K562 (cell line): ENCODE data around the gene SLC11A1. TPM values are rescaled to one million over a fixed set of nuclear protein-coding genes. Genes with fewer than 3 reads are reported as not detected.

ENCODE experiments used
- ATAC-seq: fragments of 200-7000 bp; cut with Tn5 transposase; 3 replicates; pipeline ENCODE4 v1.9.1; 2020; ENCODE audit warnings: moderate library complexity
- BruUV-seq: library from RNA; stranded (reverse); fragments of 400-500 nt; replicated peaks from 2 replicates; lab custom pipeline; 2021; lab: Mats Ljungman, UMichigan
- CTCF ChIA-PET: fragments of 300-600 bp; formaldehyde crosslinking; extraction: SDS; loops from one replicate; lab custom pipeline; 2021; ENCODE audit warnings: low intra/inter-chr PET ratio; lab: Yijun Ruan, JAX
- POLR2A ChIA-PET: fragments of 300-600, 350-650 bp; sonication (Branson Sonifier 250); formaldehyde crosslinking; extraction: SDS; loops from one replicate; lab custom pipeline; 2021; ENCODE audit warnings: antibody characterized with exemption, inconsistent platforms; lab: Yijun Ruan, JAX
- DNase-seq, 4 experiments: peaks; one replicate each; pipeline versions ENCODE4 v3.0.0 to v3.0.0-alpha.2; 2011 to 2018; ENCODE audit warnings: low spot score in 3 of 4, mixed read lengths in 3 of 4; ENCODE audit errors: extremely low read depth in 1 of 4
- FAIRE-seq: peaks from 2 replicates; lab custom pipeline; 2011; peaks lifted over from hg19 to GRCh38; lab: Jason Lieb, UNC
- H2AFZ ChIP-seq: 2 replicates; pipeline ENCODE4 v1.6.0; 2011; ENCODE audit warnings: low read depth, low read length, control low read depth, inconsistent platforms
- H3K27ac ChIP-seq: fragments of 200-600 bp; 3 replicates; pipeline ENCODE4 v1.8.0; 2011; ENCODE audit warnings: low read depth, mild to moderate bottlenecking, control low read depth, inconsistent platforms, low read length, moderate library complexity, mixed read lengths; ENCODE audit errors: extremely low read depth
- H3K27me3 ChIP-seq, 2 experiments: fragments of 300-600 bp in 1 of 2; 2 replicates in 1 of 2; 3 replicates in 1 of 2; pipeline versions ENCODE4 v1.6.0 to v1.8.0; 2011; ENCODE audit warnings: inconsistent platforms in 2 of 2, low read length in 2 of 2, mild to moderate bottlenecking in 1 of 2, mixed read lengths in 1 of 2, moderate library complexity in 1 of 2; ENCODE audit not compliant: control insufficient read depth in 2 of 2, insufficient read depth in 2 of 2
- H3K36me3 ChIP-seq: fragments of 300-600 bp; 3 replicates; pipeline ENCODE4 v1.8.0; 2011; ENCODE audit warnings: mild to moderate bottlenecking, low read length, inconsistent platforms; ENCODE audit not compliant: control insufficient read depth, insufficient read depth
- H3K4me1 ChIP-seq, 2 experiments: fragments of 200-600 bp in 1 of 2; replicated peaks in 1 of 2; 2 replicates in 1 of 2; 3 replicates in 1 of 2; pipeline versions ENCODE4 v1.5.1 to v1.8.0; 2011; ENCODE audit warnings: inconsistent platforms in 2 of 2, low read length in 2 of 2, mild to moderate bottlenecking in 1 of 2, mixed read lengths in 1 of 2, moderate library complexity in 1 of 2; ENCODE audit not compliant: control insufficient read depth in 2 of 2, insufficient read depth in 2 of 2
- H3K4me2 ChIP-seq: 2 replicates; pipeline ENCODE4 v1.6.1; 2011; ENCODE audit warnings: low read length, control low read depth, inconsistent platforms, mixed read lengths; ENCODE audit not compliant: insufficient read depth
- H3K4me3 ChIP-seq: fragments of 200-600 bp; sonication (generic), shearing (Covaris generic); 2 replicates; pipeline ENCODE4 v1.5.1; 2016; ENCODE audit warnings: control low read depth, inconsistent platforms
- H3K79me2 ChIP-seq: fragments of 200-600 bp; 3 replicates; pipeline ENCODE4 v1.8.0; 2011; ENCODE audit warnings: low read length, inconsistent platforms; ENCODE audit not compliant: control insufficient read depth, insufficient read depth
- H3K9ac ChIP-seq, 2 experiments: 2 replicates each; pipeline versions ENCODE4 v1.6.0 to v1.6.1; 2011; ENCODE audit warnings: low read depth in 2 of 2, low read length in 2 of 2, control low read depth in 1 of 2, inconsistent platforms in 1 of 2, mild to moderate bottlenecking in 1 of 2, mixed read lengths in 1 of 2; ENCODE audit not compliant: insufficient read depth in 1 of 2
- H3K9me1 ChIP-seq: one replicate; pipeline ENCODE4 v1.6.0; 2011; ENCODE audit warnings: inconsistent platforms, mild to moderate bottlenecking, low read length, moderate library complexity; ENCODE audit not compliant: control insufficient read depth, insufficient read depth
- H3K9me3 ChIP-seq: replicated peaks from 2 replicates; pipeline ENCODE4 v1.5.1; 2011; ENCODE audit warnings: low read depth, low read length, inconsistent platforms; ENCODE audit not compliant: control insufficient read depth, insufficient read depth
- H4K20me1 ChIP-seq: replicated peaks from 2 replicates; pipeline ENCODE4 v1.6.1; 2011; ENCODE audit warnings: low read length, inconsistent platforms, mixed read lengths; ENCODE audit not compliant: control insufficient read depth, insufficient read depth
- POLR2H ChIP-seq: IDR thresholded peaks from 2 replicates; pipeline ENCODE4 v1.6.1; 2016; ENCODE audit warnings: missing genetic modification characterization, low read depth, mild to moderate bottlenecking, control low read depth, missing compliant biosample characterization, moderate library complexity
- SMAD1 ChIP-seq: fragments of 150-350 bp; IDR thresholded peaks from 2 replicates; pipeline ENCODE4 v1.6.1; 2014; ENCODE audit warnings: low read length, low read depth; ENCODE audit not compliant: partially characterized antibody
- ZNF644 ChIP-seq: fragments of 200-800 bp; sonication (Bioruptor generic); IDR thresholded peaks from 2 replicates; pipeline ENCODE4 v1.6.1; 2016; ENCODE audit warnings: low read depth, missing genetic modification characterization, missing compliant biosample characterization
- ZNF707 ChIP-seq: fragments of 250-450 bp; sonication (Bioruptor Pico); conservative IDR thresholded peaks from 2 replicates; pipeline ENCODE4 v1.8.0; 2022; ENCODE audit warnings: inconsistent platforms, mild to moderate bottlenecking, moderate library complexity
- ZNF780A ChIP-seq: fragments of 250-450 bp; sonication (Bioruptor Pico); IDR thresholded peaks from 2 replicates; pipeline ENCODE4 v1.5.0; 2021; ENCODE audit warnings: mild to moderate bottlenecking
- WGBS: fragments of 100-300 bp; shearing (Covaris generic); methylation state at CpG from one replicate; pipeline ENCODE4 v1.1.6; 2016; ENCODE audit warnings: low coverage, mixed read lengths; ENCODE audit not compliant: insufficient coverage; ENCODE audit errors: missing lambda C conversion rate; 5-methylcytosine and 5-hydroxymethylcytosine counted together
- in situ Hi-C: fragments of 300-500 bp; cut with MboI; formaldehyde crosslinking; loops from 4 replicates; pipeline ENCODE4 v1.15.0; 2018; ENCODE audit warnings: inconsistent platforms, mixed read lengths
- intact Hi-C: fragments of 100-400 bp; cut with micrococcal nuclease; formaldehyde crosslinking; loops from 2 replicates; pipeline ENCODE4 v1.14.2; 2022
- polyA plus RNA-seq, 8 experiments: library from polyadenylated mRNA; depleted of rRNA in 4 of 8; stranded (reverse) in 5 of 8; unstranded in 3 of 8; fragments of >200 nt; fragmentation: Nextera tagmentation in 2 of 8; fragmentation: Illumina TruSeq in 1 of 8; extraction: Ambion mirVana in 2 of 8; extraction: Trizol in 1 of 8; gene quantifications; 2 replicates each; pipeline versions ENCODE4 v1.2.1 to v1.2.3, GENCODE V29; 2011 to 2014; ENCODE audit warnings: inconsistent platforms in 1 of 8, missing spikeins in 1 of 8
- total RNA-seq, 7 experiments: library from RNA; depleted of rRNA in 6 of 7; stranded (reverse); fragments of >200 nt in 6 of 7; fragmentation: Illumina TruSeq in 2 of 7; extraction: Trizol in 2 of 7; gene quantifications; 2 replicates each; pipeline versions ENCODE4 v1.2.1 to v1.2.3, GENCODE V29; 2011 to 2021; ENCODE audit warnings: low replicate concordance in 1 of 7
- TF ChIP-seq, protein P1 (sequence below), 2 experiments: fragments of 450-650 bp; IDR thresholded peaks; 2 replicates each; pipeline ENCODE4 v1.6.1; 2016; ENCODE audit warnings: mild to moderate bottlenecking in 2 of 2, borderline replicate concordance in 1 of 2, low read depth in 1 of 2, moderate library complexity in 1 of 2

SLC11A1 gene
- total and polyA plus RNA-seq, 9 of the 15 experiments (the other 6 are each of a cell fraction or from before 2014, with no cell fraction given): 0.35 to 1.6 (median 0.65) TPM

GRCh38 chr2:218382785-218383184 is 712 bp downstream of the SLC11A1 start:
- BruUV-seq: no TSS peak
- Histone ChIP-seq H3K4me3 (no peak overlapping the region), H3K4me1 (peaks cover 9 to 10% of the 10 kb centered on the region in 2 experiments; a peak in 4 of 5 replicates), H2AFZ (no peak overlapping the region), H3K79me2 (no peaks in the 10 kb centered on the region), H3K9ac (peak overlapping the region in 1 of 2 experiments; percentile 26; a peak in 1 of 4 replicates), H3K27me3 (no peaks in the 10 kb centered on the region), H3K4me2 (no peak overlapping the region), H4K20me1 (no peaks in the 10 kb centered on the region), H3K9me3 (no peaks in the 10 kb centered on the region), H3K9me1 (no peaks in the 10 kb centered on the region), H3K36me3 (no peaks in the 10 kb centered on the region), H3K27ac (no peak overlapping the region)
- CTCF ChIA-PET: no interaction called here
- TF ChIP-seq SMAD1 (no peak), ZNF644 (tag) (no peak), ZNF707 (CRISPR knock-in tag) (no peak), POLR2H (tag) (no peak), ZNF780A (no peak)
- TF ChIP-seq, protein P1, sequence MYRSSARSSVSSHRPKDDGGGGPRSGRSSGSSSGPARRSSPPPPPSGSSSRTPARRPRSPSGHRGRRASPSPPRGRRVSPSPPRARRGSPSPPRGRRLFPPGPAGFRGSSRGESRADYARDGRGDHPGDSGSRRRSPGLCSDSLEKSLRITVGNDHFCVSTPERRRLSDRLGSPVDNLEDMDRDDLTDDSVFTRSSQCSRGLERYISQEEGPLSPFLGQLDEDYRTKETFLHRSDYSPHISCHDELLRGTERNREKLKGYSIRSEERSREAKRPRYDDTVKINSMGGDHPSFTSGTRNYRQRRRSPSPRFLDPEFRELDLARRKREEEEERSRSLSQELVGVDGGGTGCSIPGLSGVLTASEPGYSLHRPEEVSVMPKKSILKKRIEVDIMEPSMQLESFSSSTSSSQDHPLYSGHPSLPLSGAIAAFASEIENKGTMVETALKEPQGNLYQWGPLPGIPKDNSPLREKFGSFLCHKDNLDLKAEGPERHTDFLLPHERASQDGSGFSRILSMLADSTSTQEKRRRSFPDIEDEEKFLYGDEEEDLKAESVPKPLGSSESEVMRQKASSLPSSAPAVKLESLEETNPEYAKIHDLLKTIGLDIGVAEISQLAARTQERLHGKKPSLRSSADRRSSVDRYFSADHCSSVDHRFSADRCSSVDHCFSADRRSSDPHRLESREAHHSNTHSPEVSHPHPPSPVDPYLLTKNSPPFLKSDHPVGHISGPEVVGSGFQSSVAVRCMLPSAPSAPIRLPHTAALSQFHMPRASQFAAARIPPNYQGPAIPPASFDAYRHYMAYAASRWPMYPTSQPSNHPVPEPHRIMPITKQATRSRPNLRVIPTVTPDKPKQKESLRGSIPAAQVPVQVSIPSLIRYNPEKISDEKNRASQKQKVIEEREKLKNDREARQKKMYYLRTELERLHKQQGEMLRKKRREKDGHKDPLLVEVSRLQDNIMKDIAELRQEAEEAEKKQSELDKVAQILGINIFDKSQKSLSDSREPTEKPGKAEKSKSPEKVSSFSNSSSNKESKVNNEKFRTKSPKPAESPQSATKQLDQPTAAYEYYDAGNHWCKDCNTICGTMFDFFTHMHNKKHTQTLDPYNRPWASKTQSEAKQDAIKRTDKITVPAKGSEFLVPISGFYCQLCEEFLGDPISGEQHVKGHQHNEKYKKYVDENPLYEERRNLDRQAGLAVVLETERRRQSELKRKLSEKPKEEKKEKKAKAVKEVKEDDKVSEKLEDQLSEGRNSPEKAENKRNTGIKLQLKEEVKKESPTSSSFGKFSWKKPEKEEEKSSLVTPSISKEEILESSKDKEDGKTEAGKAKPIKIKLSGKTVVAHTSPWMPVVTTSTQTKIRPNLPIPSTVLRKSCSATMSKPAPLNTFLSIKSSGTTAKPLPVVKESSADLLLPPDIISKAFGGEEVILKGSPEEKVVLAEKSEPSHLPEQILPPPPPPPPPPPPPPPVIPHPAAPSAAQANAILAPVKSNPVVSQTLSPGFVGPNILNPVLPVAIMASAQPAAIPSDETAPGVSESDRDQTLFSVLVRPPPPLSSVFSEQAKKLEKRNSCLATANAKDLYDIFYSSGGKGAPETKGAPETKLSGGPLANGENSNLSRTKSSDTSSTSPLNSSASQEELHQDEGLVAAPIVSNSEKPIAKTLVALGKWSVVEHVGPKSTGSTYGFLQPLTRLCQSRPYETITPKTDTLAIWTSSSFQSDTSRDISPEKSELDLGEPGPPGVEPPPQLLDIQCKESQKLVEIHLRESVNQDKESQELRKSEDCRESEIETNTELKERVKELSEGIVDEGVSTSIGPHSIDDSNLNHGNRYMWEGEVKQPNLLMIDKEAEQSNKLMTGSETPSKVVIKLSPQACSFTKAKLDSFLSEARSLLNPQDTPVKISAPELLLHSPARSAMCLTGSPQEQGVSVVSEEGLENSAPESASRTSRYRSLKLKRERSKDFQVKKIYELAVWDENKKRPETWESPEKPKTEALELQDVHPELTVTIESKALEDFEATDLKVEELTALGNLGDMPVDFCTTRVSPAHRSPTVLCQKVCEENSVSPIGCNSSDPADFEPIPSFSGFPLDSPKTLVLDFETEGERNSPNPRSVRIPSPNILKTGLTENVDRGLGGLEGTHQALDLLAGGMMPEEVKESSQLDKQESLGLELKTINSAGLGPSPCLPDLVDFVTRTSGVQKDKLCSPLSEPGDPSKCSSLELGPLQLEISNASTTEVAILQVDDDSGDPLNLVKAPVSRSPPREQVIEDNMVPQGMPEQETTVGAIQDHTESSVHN (IDR thresholded peaks at IDR 0.05; ENCODE audit: borderline replicate concordance in 1 of 2, low read depth in 1 of 2): no peak
- FAIRE-seq (no peak), ATAC-seq (no peak), DNase-seq (no peak)
- in situ Hi-C loops: no loop called here
- POLR2A ChIA-PET: interaction anchor here (0.6 kb wide), 1 partner anchor 10 kb away, joined by 3 read pairs; no protein-coding TSS in a partner anchor
- intact Hi-C loops: no loop called here
- WGBS: 20% methylated on average over 5 of the region's 6 CpGs
